Limb (tissue), 2 donors: ENCODE data around the gene SHISA7.
"Not testable (repeated sequence)": the region's sequence is repeated elsewhere in the genome, so short reads cannot be mapped to it uniquely, and the experiment has no call there.

Experiments used
- DNase-seq, 2 donors: peaks; one replicate each; pipeline ENCODE4 v3.0.0-alpha.2; 2016; ENCODE audit errors: extremely low spot score in 2 of 2

The SHISA7 gene

DNA sequence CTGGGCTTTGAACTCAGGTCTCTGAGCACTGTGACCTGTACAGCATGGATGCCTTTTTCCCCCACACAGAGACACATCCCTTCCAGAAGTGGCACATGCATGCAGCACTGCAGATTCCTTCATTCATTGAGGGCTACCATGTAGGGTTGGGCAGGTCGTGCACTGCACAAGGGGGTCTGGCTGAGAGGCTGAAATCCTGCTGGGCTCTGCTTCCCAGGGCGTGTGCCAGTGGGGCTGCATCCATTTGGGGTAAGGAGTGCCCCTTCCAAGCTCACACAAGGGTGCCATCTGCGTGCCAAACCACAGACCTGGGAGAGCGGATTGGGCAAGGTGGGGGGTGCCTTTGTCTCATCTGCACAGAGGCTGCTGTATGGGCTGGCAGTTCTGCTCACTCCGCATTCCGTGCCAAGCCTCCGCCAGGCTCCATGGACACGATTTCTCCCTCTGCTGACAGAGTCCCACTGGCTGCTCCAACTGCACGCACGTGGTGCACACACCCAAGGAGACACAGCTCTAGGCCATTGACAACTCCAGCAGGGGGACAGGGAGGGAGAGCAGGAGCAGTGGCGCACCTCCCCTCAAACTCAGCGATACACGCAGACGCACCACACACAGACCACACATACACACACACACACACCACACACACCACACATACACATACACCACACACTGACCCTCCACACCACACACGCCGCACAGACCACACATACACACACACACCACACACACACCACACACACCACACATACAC, 4.5 kb upstream of the SHISA7 start:
- DNase-seq: no peak

DNA sequence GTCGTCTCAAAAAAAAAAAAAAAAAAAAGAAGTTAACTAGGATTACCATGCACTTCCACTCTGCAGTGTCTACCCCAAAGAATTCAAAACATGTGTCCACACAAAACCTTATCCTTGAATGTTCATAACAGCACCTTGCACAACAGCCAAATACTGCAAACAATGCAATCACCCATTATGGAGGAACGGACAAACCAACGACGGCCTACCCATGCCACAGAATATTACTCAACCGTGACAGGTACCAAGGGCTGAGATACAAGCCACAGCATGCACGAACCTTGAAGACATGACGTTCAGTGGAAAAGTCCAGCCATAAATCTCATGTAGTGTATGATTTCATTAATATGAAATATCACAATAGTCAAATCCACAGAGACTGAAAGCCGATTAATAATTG, 3.0 kb upstream of the SHISA7 start:
- no peak for DNase-seq

DNA sequence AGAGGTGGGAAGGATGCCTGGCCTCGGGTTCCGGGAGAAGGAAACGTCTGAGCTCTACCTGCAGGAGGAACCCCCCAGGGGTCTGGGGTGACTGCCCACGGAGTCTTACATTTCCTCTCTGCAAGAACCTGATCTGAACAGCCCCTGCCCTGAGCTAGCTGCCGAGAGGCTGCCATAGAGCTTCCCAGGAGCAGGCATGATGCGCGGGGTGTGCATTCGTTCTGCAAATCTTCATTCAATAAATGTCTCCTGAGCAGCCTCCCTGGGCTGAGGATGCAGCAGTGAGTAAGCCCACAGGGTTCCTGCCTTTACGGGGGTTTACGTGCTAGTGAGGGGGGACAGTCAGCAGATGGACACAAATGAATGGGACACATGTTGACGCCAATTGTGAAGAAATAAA, 1.5 kb upstream of the SHISA7 start:
- DNase-seq: no peak

DNA sequence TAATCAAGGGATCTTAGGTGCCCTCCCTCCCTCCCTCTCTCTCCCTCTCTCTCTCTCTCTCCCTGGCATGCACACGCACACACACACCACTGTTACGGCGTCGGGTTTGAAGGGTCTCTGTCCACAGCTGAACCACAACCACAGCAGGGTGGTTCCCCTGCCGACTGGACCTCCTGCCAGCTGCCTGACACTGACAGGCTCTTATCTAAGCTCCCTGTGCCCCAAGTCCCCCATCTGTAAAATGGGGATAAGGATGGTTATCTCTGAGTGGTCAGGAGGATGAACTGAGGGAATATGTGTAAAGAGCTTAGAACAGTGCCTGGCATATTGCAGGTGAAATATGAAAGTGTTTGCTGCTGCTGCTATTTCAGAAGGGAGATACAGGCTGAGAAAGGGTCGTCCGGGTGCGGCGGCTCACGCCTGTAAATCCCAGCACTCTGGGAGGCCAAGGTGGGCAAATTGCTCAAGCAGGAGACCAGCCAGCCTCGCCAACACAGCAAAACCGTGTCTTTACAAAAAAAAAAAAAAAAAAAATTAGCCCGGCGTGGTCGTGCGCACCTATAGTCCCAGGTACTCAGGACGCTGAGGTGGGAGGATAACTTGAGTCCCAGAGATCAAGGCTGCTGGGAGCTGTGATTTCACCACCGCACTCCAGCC, 852 bp upstream of the SHISA7 start:
- DNase-seq: no peak

DNA sequence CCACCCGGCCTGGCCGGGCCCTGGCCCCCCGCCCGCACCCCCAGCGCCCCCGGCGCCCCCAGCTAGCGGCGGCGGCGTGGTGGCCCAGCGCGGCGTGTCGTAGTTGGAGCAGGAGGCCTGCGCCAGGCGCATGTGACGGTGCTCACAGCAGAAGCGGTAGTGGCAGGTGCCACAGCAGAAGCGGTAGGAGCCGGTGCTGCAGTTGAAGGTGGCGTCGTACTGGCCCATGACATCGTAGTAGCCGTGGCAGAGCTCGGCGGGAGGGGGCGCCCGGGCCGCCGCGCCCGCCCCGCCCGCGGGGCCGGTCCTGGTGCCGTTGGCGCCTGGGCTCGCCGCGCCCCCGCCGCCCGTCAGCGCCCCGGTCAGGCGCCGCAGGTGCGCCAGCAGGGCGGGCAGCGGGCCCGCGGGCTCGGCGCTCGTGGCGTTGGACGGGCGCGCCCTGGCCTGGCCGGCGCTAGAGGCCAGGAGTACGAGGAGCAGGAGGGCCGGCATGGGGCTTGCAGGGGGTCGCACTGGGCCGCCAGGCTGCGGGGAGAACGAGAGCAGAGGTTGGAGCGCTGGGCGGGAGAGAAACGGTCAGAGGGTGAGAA, 633 bp downstream of the SHISA7 start:
- DNase-seq: no peak

GRCh38 chr19:55441692-55442321, 1.3 kb downstream of the SHISA7 start:
- DNase-seq: no peak

DNA sequence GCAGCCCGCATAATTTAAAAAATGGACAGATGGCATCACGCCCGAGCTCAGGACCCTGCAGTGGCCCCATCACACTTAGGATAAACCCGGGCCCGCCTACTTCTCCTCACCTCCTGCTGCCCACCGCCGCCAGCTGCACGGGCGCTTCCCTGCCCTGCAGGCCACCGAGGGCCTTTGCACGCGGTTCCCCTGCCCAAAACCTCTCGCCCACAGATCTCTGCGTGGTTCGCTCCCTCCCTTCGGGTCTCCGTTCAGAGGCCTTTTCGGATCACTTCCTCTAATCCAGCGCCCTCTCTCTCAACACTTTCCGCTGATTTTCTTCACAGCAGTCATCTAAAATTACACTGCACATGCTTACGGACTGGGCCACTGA, 1.8 kb downstream of the SHISA7 start:
- DNase-seq: no peak

DNA sequence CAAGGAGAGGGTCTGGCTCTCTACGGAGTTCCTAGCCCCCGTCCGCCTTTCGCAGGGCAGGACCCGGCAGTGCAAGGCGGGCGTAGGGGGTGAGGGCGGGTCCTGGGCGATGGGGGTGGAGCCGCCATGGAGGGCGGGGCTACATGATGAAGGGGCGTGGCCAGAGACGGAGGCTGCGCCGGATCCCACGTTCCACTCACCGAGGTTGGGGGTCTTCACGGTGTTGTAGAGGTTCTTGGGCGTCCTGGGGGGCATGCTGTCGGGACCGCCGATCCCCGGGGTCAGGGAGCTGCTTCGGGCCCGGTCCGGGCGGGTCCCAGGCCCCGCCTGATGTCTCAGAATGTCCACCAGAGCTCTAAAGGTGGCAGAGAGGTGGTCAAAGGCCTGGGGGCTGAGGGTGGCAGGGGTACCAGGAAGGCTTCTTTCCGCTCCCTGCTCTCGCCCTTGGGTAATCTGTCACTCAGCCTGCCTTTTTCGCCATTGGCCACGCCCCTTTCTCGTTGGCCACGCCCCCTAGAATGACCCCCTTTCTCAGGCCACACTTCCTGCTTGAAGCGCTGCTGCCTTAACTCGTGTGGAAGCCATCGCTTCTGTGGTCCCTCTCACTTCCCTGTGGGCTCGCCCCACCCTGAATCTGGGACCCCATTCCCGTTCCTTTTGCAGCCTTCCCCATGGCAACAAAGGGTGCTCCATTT, 2.5 kb downstream of the SHISA7 start:
- DNase-seq: no peak

- no peak for DNase-seq
These were observed 4.0 kb downstream of the SHISA7 start for GRCh38 chr19:55439052-55439451.

DNA sequence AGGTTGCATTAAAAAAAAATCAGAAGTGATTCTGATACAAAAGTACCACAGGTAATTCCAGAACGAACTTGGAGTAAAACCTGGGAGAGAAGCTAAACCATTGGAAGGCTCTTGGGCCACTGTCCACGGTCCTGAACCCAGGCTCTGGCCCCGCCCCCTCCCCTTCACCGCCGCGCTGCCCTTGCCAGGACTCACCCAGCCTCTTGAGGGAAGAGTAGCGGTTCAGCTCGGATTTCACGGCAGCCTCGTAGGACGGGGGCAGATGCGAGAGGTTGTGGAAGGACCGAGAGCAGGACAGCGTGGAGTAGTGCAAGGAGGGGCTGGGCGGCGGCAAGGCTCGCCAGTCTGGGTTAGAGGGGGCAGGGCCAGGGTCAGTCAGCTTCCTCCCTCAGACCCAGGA, 5.7 kb downstream of the SHISA7 start:
- DNase-seq: peak; percentile 57 to 85

GRCh38 chr19:55436847-55437246, 6.3 kb downstream of the SHISA7 start:
- no peak for DNase-seq

DNA sequence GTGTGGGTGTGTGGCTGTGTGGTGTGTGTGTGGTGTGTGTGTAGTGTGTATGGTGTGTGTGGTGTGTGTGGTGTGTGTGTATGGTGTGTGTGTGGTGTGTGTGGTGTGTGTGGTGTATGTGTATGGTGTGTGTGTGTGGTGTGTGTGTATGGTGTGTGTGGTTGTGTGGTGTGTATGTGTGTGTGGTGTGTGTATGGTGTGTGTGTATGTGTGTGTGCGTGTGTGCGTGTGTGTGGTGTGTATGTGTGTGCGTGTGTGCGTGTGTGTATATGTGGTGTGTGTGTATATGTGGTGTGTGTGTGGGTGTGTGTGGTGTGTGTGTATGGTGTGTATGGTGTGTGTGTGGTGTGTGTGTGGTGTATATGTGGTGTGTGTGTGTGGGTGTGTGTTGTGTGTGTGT, 8.1 kb downstream of the SHISA7 start:
- DNase-seq: no peak

GRCh38 chr19:55434356-55434919, 8.7 kb downstream of the SHISA7 start:
- DNase-seq: no peak

DNA sequence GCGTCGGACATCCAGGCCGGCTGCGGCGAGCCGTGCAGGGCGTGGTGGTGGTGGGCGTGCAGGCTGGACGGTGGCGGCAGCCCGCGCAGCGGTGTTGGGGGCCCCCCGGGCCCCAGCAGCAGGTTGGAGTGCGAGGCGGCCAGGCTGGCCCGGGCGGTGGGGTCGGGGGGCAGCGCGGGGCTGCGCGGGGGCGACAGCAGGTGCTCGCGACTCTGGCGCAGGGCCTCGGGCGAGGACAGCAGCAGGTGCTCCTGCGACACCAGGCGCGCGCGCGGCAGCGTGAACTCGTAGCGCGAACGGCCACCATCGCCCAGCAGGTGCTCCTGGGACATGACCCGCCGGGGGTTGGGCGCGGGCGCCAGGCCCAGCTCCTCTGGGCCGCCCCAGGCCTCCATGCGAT, 9.8 kb downstream of the SHISA7 start:
- no peak for DNase-seq

DNA sequence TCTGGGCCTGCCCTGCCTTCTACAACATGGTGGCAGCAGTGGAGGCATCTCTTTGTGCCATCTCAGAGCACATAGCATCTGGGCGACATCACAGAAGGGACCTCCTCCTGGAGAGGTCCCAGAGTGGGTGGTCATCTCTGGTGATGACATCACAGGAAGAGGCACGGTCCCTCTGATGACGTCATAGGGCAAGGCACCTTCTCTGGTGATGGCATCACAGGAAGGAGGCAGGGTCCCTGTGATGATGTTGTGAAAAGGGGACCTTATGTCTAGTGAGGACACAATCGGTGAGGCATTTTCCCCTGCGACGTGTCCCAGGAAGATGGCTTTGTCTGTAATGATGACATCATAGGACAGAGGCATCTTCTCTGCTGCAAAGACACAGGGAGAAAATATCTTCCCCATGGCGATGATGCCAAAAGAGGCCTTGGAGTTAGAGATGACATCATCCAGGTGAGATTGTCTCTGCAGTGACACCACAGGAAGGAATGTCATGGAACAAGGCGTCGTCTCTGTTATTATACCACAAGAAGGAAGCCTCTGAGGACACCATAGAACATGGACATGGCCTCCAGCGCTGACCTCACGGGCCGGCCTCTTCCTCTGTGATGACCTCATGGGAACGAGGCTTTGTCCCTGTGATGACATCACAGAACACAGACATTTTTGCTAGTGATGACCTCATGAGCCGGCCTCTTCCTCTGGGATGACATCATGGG, 10.7 kb downstream of the SHISA7 start:
- no peak for DNase-seq

DNA sequence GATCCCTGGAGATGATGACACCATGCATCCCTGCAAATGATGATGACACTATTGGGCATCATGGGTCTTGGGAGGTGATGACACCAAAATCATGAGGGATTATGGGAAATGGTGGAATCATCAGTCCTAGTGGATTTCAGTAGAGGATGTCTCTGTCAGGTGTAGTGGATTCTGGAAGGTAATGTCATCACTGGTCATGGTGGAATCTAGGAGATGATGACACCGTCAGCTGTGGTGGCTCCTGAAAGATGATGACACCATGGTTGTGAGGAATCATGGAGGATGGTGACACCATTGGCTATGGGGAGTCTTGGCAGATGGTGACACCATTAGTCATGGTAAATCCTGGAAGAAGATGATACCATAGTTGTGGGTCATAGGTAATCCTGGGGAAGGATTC, 11.9 kb downstream of the SHISA7 start:
- DNase-seq: no peak

- peak in 1 of 2 donors; percentile 19 for DNase-seq
These were observed 17.1 kb downstream of the SHISA7 start for GRCh38 chr19:55426042-55426441.

GRCh38 chr19:55424518-55424917, 18.6 kb downstream of the SHISA7 start:
- DNase-seq: no peak

GRCh38 chr19:55423225-55424005, 19.7 kb downstream of the SHISA7 start:
- no peak for DNase-seq

DNA sequence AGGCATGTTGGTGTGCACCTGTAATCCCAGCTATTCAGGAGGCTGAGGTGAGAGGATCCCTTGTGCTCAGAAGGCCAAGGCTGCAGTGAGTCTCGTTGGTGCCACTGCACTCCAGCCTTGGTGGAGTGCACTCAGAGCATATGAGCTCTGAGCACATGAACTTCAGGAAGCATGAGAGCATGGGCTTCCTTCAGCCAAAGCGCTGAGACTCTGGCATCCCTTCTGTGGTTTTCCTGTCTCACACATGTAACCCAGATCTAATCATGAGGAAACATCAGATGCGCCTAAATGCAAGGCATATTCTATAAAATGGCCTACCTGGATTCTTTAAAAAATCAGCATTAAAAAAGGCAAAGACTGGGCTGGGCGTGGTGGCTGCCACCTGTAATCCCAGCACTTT, 21.8 kb downstream of the SHISA7 start:
- DNase-seq: not testable (repeated sequence)
